Stimulated activated naive B cell treated with anti-CD40 and anti-IgM and Interleukin-4, amounts not matched to agents 10 μg/mL and 1 μg/mL and 100 μg/mL, for 72 hours (primary cell): ENCODE data around the gene SET.

Experiments
- ATAC-seq, 2 donors: fragments of 150-1000 bp; cut with Tn5 transposase; replicated peaks; 2 replicates each; pipeline ENCODE4 v1.10.0; 2021; ENCODE audit warnings: moderate library complexity in 1 of 2
- DNase-seq: peaks from one replicate; pipeline ENCODE4 v3.0.0; 2021
- H3K27ac Mint-ChIP-seq: one replicate; pipeline ENCODE4 v1.8.0; 2022; ENCODE audit warnings: mild to moderate bottlenecking, mixed read lengths
- H3K27me3 Mint-ChIP-seq, 2 donors: one replicate each; pipeline ENCODE4 v1.8.0; 2022; ENCODE audit warnings: mixed read lengths in 2 of 2
- H3K36me3 Mint-ChIP-seq, 2 donors: one replicate each; pipeline ENCODE4 v1.8.0; 2022; ENCODE audit warnings: mixed read lengths in 2 of 2, mild to moderate bottlenecking in 1 of 2
- H3K4me1 Mint-ChIP-seq, 2 donors: one replicate each; pipeline ENCODE4 v1.8.0; 2022; ENCODE audit warnings: mixed read lengths in 2 of 2, mild to moderate bottlenecking in 1 of 2
- H3K4me3 Mint-ChIP-seq, 2 donors: one replicate each; pipeline ENCODE4 v1.8.0; 2022; ENCODE audit warnings: mild to moderate bottlenecking in 2 of 2, mixed read lengths in 2 of 2, moderate library complexity in 1 of 2
- H3K9me3 Mint-ChIP-seq, 2 donors: one replicate each; pipeline ENCODE4 v1.8.0; 2022; ENCODE audit warnings: mixed read lengths in 2 of 2, mild to moderate bottlenecking in 1 of 2

The SET gene

DNA sequence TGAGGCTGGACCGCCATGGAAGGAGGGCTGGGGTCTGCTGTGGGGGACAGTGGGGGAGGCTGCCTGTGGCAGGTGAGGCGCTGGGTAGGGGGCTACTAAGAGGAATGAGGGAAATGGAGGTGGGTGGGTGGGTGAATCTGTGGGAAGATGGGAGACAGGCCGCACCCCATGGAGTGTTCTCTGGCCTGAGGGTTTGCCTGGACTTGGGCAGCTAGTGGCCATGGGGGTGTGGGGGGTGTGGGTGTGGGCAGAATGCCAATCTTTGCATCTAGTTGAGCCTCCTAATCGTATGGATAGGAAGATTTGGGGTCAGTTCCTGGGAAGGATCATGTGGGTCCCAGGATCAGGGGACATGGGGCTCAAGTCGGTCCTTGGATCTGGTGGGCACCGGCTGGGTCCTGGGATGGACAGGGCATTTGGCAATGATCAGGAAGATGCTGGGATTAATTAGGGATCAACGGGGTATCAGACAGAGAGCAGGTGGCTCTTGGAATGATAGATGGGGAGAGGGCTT lies 34.4 kb downstream of the SET start:
- Mint-ChIP-seq H3K36me3 (peaks cover 35 to 39% of the 10 kb centered on the region in 2 donors), H3K9me3 (no peaks in the 10 kb centered on the region), H3K27me3 (no peaks in the 10 kb centered on the region), H3K4me3 (peak overlapping the region; percentile 92 to 94), H3K27ac (peak overlapping the region; percentile 95), H3K4me1 (peaks cover 29 to 49% of the 10 kb centered on the region in 2 donors)
- ATAC-seq (no peak), DNase-seq (no peak)

DNA sequence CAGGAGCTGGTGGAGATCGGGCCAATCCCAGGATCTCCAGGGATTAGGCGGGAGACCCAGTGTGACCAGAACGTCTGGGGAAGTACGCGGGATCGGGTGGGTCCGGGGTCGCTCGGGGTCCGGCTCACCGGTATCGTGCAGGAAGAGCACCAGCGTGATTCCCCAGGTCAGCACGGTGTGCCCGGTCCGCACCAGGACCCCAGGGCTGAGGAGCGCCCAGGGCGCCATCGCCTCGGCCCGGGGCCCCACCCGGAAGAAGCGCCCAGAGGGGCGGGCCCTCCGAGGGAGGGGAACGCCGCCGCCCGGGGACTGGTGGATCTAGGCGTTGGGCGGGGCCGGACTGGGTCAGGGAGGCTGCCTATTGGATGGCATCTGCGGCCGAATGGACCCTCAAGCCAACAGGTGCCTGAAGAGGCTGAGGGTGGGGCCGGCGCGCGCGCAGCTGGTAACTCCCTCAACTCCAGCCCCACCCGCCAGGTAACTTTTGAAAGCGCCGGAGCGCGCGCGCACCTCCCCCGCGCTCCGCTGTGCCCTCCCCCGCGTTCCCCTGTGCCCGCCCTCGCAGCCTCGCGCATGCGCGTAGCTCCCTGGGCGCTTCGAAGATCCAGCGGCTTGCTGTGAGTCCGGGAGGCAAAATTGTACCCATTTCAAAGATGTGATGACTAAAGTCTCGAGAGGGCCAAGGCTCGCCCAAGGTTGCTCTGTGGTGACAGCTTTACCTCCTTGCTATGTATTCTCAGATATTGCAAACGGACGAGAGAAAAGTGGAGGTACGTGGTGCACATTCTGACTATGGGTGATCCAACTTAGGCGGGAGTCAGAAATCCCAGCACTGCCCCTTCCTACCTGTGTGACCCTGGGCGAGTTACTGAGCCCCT lies 35.1 kb downstream of the SET start, which contains the start of gene ZDHHC12:
TSS of gene ZDHHC12 (minus strand) at position 262 of the 878 bp plus-strand sequence. CDS start at position 228, 34 bp downstream.
- Mint-ChIP-seq H3K4me1 (peaks cover 29 to 53% of the 10 kb centered on the region in 2 donors), H3K27ac (peak within 1 kb of the TSS; percentile 95), H3K27me3 (no peaks in the 10 kb centered on the region), H3K36me3 (peaks cover 36 to 41% of the 10 kb centered on the region in 2 donors), H3K4me3 (peak within 1 kb of the TSS; percentile 92 to 94), H3K9me3 (no peaks in the 10 kb centered on the region)
- DNase-seq (peak; percentile 98), ATAC-seq (peak; percentile 97)

DNA sequence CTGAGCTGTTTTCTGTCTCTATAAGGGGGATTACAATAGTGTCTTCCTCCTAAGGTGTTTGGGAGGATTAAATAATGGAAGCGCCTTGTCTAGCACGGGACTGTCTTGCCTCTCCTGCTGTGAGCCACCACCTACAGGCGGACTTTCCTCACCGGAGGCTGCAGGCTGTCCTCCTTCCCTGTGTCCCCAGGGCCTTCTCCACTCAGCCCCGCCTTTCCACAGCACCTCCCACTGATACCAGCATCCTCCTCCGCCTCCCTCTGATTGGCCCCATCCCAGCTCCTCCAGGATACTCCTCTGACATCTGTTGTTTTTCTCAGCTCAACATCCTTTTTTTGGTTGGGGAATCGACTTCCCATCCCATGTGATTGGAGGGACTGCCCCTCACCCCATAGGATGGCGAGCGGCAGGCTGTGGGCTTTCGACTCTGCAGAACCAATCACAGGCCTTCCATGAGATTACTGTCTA lies 35.8 kb downstream of the SET start:
- H3K27ac Mint-ChIP-seq: peak overlapping the region; percentile 94

DNA sequence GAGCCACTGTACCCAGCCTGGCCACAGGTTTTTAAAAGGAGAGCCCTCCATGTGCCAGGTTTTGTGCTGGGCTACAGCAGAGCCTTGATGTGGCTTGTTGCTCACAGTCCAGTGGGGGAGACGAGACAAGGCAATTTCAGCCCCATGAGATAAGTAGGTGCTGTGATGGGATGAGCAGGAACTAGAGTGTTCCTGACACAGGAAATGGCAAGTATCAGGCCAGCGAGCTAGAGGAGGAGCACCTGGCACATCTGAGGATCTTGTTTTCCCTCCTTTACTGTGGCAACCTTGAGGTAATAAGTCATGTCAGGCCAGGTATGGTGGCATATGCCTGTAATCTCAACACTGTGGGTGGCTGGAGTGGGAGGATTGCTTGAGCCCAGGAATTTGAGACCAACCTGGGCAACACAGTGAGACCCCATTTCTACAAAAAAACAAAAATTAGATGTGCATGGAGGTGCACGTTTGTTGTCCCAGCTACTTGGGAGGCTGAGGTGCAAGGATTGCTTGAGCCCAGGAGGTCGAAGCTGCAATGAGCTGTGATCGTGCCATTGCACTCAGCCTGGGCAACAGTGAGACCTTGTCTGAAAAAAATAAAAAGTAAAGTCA lies 38.7 kb downstream of the SET start:
- Mint-ChIP-seq H3K4me1 (peaks cover 20 to 44% of the 10 kb centered on the region in 2 donors), H3K9me3 (no peaks in the 10 kb centered on the region), H3K36me3 (peaks cover 24 to 29% of the 10 kb centered on the region in 2 donors), H3K4me3 (no peak overlapping the region), H3K27ac (no peak overlapping the region), H3K27me3 (no peaks in the 10 kb centered on the region)
- ATAC-seq (no peak), DNase-seq (no peak)

More for the DNA sequence above, 35.8 kb downstream of the SET start:
- Mint-ChIP-seq H3K36me3 (peaks cover 38 to 43% of the 10 kb centered on the region in 2 donors), H3K4me1 (peaks cover 29 to 60% of the 10 kb centered on the region in 2 donors), H3K9me3 (no peaks in the 10 kb centered on the region), H3K4me3 (peak overlapping the region; percentile 92 to 94), H3K27me3 (no peaks in the 10 kb centered on the region)
- ATAC-seq: peak; percentile 11 to 29
- peak; percentile 33 for DNase-seq

DNA sequence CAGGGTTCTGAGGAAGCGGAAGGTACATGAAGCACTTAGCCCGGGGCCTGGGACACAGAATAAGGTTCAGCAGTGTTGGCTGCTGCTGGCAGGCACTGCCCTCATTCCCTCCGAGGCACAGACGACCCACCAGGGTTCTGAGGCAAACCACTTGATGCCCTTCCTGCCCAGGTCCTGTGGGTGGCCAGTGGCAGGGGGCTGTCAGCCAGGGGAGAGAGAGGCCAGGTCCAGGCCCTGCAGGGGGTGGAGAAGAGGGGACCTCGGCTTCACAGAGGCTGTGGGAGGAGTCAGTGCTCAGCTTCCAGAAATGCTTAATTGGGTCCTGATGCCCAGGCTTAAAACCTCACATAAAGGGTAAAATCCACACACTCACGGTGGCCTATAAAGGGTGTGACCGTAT lies 39.3 kb downstream of the SET start:
- H3K4me3 Mint-ChIP-seq: no peak overlapping the region
- H3K27ac Mint-ChIP-seq: no peak overlapping the region
- DNase-seq (no peak), ATAC-seq (no peak)
- no peaks in the 10 kb centered on the region for H3K27me3 Mint-ChIP-seq
- H3K36me3 Mint-ChIP-seq: peaks cover 28 to 30% of the 10 kb centered on the region in 2 donors
- no peaks in the 10 kb centered on the region for H3K9me3 Mint-ChIP-seq
- peaks cover 19 to 44% of the 10 kb centered on the region in 2 donors for H3K4me1 Mint-ChIP-seq

DNA sequence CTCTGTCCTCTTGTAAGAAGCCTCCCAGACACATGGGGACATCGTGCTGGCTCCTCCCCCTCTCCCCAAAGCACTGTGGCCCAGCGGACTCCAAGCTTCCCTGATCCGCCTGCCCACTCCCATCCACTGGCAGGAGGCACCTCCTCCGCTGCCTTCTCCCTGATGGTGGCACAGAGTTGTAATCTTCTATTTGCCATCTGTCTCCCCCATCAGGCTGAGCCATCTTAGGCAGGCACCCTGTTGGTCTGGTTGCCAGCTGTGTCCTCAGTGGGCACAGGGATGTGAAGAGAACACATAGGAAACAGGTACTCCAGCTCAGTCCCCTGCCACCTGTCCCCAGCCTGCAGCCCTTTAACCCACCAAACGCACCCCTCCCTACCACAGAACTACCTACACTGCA lies 40.3 kb downstream of the SET start:
- Mint-ChIP-seq H3K27ac (peak overlapping the region; percentile 47), H3K4me1 (peaks cover 20 to 44% of the 10 kb centered on the region in 2 donors), H3K4me3 (peak overlapping the region in 1 of 2 donors; percentile 56), H3K36me3 (peaks cover 30 to 35% of the 10 kb centered on the region in 2 donors), H3K27me3 (no peaks in the 10 kb centered on the region), H3K9me3 (no peaks in the 10 kb centered on the region)
- DNase-seq (no peak), ATAC-seq (no peak)

DNA sequence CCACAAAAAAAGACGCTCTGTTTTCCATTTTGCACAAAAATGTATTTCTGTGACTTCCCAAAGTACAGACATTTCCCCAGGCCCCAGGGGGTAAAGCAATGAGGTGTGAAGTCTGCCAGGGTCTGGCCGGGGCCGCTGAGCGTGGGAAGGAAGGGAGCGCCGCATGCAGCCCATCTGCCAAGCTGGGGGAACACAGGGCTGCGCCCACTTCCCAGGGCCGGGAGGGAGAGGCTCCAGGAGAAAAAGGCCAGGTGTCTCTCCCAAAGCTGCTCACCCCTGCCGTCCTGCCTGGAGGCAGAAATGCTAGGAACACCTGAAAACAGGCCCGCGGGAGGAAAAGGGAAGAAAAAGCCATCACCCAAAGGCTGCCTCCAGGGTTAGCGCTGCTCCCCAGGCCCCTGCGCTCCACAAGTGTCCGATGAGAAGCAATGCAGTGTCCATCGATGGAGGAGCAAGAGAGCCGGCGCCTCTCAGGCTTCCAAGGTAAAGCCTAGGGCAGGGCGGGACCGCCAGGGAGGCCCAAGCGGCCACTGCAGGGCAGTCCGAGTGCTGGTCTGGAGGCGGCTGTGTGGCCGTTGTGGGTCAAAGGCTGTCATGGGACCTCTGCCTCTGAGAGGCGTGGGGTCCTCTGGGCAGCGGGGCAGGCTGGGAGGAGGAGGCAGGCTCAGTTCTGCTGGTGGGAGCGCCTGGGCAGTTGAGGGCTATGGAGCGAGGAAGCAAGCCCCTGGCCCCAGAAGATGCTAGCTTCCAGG lies 40.9 kb downstream of the SET start:
- Mint-ChIP-seq H3K9me3 (no peaks in the 10 kb centered on the region), H3K36me3 (peaks cover 34 to 40% of the 10 kb centered on the region in 2 donors), H3K4me1 (peaks cover 14 to 38% of the 10 kb centered on the region in 2 donors), H3K27me3 (no peaks in the 10 kb centered on the region), H3K4me3 (peak overlapping the region in 1 of 2 donors; percentile 56), H3K27ac (peak overlapping the region; percentile 42)
- ATAC-seq: no peak
- DNase-seq: no peak

DNA sequence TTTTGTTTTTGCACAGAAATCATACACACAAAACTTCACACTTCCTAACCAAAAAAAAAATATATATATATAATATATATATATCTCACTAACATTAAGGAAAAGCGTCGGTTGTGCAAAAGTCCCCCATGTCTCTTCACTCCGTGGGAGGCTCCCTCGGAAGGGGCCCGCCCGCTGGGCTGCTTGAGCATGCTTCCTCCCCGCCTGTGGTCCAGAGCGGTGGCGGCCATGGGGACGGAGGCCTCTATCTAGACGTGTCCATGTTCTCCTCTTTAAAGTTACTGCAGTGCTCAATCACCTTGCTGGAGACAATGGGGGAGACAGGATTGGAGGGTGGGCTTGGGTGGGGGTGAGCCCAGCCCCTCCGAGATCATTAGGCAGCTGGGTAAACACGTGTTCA lies 42.1 kb downstream of the SET start:
- no peaks in the 10 kb centered on the region for H3K27me3 Mint-ChIP-seq
- DNase-seq: no peak
- H3K9me3 Mint-ChIP-seq: no peaks in the 10 kb centered on the region
- no peak overlapping the region for H3K27ac Mint-ChIP-seq
- no peak for ATAC-seq
- no peak overlapping the region for H3K4me3 Mint-ChIP-seq
- H3K4me1 Mint-ChIP-seq: peaks cover 10 to 33% of the 10 kb centered on the region in 2 donors
- H3K36me3 Mint-ChIP-seq: peaks cover 41 to 44% of the 10 kb centered on the region in 2 donors

DNA sequence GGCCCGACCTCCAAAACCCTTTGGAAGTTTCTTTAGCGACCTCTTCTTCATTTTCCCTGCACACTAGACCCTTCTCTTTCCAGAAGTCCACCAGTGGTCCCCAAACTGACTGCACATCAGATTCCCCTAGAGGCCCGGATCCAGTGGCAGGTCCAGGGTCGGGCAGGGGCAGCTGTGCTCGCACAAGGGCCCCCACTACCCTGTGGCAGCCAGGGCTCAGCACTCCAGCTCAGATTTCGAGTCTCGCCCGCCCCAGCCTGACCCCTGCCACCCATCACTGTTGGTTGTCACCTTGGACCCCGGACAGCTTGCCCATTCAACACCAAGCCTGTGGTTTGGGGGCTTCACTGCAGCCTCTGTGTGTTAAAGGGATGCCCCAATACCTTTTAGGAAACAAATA lies 42.7 kb downstream of the SET start:
- peaks cover 10 to 33% of the 10 kb centered on the region in 2 donors for H3K4me1 Mint-ChIP-seq
- no peaks in the 10 kb centered on the region for H3K9me3 Mint-ChIP-seq
- peaks cover 41 to 44% of the 10 kb centered on the region in 2 donors for H3K36me3 Mint-ChIP-seq
- no peak overlapping the region for H3K4me3 Mint-ChIP-seq
- H3K27ac Mint-ChIP-seq: peak overlapping the region; percentile 3
- DNase-seq (no peak), ATAC-seq (no peak)
- no peaks in the 10 kb centered on the region for H3K27me3 Mint-ChIP-seq

DNA sequence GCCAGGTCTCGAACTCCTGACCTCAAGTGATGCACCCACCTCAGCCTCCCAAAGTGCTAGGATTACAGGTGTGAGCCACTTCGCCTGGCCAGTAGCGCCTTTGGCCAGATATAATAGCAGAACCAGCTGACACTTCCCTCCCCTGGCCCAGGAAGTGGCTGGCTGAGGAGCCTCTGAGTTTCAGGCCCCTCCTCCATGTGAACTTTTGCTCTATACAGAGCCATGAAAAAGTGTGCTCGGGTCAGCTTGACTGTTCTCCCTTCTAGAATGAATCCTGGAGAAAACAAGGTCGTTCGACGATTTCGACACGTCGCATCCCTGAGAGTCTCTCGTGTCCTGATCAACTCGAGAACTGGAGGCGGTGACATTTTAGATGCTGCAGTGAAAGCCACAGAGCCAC lies 43.6 kb downstream of the SET start:
- Mint-ChIP-seq H3K27ac (no peak overlapping the region), H3K4me3 (no peak overlapping the region), H3K36me3 (peaks cover 39 to 42% of the 10 kb centered on the region in 2 donors), H3K4me1 (peaks cover 9 to 30% of the 10 kb centered on the region in 2 donors), H3K9me3 (no peaks in the 10 kb centered on the region), H3K27me3 (no peaks in the 10 kb centered on the region)
- DNase-seq (no peak), ATAC-seq (peak; percentile 31 to 38)

DNA sequence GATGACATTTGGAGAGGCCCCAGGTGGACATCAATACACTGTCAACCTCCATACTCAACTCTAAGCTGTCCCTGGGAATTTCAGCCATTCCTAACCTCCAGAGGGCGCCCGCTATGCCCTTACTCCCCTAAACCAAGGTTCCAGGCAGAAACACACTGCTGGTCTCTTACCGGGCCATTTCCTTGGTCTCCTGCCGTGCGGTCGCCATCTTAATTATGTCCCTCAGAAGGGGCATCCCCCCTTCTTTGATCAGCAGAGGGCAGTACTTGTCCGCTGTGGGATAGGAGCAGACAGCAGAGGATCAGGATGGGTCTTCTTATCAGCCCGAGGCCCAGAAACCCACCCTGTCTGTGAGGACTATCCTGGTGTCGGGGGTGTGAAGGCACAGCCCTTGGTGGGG lies 44.2 kb downstream of the SET start:
- peak; percentile 27 for DNase-seq

DNA sequence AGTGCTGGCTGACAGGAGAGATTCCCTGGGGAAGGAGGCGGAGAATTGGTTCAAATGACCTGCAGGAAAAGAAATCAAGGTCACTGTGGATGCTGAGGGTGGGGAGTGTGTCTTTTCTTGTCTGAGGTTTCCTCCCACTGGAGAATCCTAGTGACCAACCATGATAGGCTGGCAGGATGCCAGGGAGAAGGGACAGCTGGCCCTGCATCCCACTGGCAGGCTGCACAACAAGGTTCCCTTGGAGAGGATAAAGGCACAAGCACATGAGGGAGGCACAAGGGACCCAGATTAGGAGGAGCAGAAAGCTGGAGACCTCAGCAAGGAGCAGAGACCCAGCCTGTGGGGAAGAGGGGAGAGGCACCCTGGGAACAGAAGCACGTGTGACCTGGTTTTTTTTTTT lies 46.4 kb downstream of the SET start:
- DNase-seq (no peak), ATAC-seq (no peak)
- Mint-ChIP-seq H3K9me3 (no peaks in the 10 kb centered on the region), H3K27me3 (no peaks in the 10 kb centered on the region), H3K36me3 (peaks cover 38 to 44% of the 10 kb centered on the region in 2 donors), H3K4me3 (no peak overlapping the region), H3K4me1 (peaks cover 8 to 11% of the 10 kb centered on the region in 2 donors), H3K27ac (peak overlapping the region; percentile 40)

More for the DNA sequence above, 44.2 kb downstream of the SET start:
- ATAC-seq: peak; percentile 68 to 71
- Mint-ChIP-seq H3K4me3 (no peak overlapping the region), H3K27me3 (no peaks in the 10 kb centered on the region), H3K4me1 (peaks cover 8 to 25% of the 10 kb centered on the region in 2 donors), H3K27ac (peak overlapping the region; percentile 25), H3K36me3 (peaks cover 40% of the 10 kb centered on the region in 2 donors), H3K9me3 (no peaks in the 10 kb centered on the region)

DNA sequence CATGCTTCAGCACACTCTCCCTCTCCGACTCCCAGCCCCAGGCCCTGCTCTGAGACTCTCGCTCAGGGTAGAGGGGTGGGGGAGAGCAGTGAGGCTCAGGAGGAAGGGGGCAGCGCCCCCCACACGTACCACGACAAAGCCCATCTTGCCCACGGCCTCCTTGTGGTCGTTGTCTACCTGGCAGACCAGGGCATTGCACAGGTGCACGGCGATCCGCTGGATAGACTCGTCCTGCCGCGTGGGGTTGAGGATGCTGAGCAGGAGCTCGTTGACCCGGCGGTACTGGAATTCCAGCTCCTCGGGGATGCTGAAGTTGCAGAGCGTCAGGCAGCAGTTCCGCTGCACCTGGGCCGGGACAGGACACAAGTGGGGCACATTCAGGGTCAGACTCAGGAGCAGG lies 53.4 kb downstream of the SET start:
- Mint-ChIP-seq H3K27me3 (no peaks in the 10 kb centered on the region), H3K27ac (no peak overlapping the region), H3K9me3 (no peaks in the 10 kb centered on the region), H3K4me3 (no peak overlapping the region), H3K36me3 (peaks cover 28 to 44% of the 10 kb centered on the region in 2 donors), H3K4me1 (peaks cover 2 to 12% of the 10 kb centered on the region in 2 donors)
- ATAC-seq: no peak
- DNase-seq: no peak

DNA sequence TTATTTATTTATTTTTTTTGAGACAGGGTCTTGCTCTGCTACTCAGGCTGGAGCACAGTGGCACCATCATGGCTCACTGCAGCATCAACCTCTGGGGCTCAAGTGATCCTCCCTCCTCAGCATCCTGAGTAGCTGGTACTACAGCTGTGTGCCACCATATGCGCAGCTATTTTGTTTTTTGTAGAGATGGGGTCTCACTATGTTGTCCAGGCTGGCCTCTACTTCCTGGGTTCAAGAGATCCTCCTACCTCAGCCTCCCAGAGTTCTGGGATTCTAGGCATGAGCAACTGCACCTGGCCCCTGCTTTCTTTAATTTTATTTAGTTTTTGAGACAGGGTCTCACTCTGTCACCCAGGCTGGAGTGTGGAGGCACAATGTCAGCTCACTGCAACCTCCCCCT lies 54.4 kb downstream of the SET start:
- H3K4me1 Mint-ChIP-seq: peaks cover 2 to 12% of the 10 kb centered on the region in 2 donors
- no peaks in the 10 kb centered on the region for H3K27me3 Mint-ChIP-seq
- no peak for DNase-seq
- H3K36me3 Mint-ChIP-seq: peaks cover 30 to 41% of the 10 kb centered on the region in 2 donors
- no peak overlapping the region for H3K4me3 Mint-ChIP-seq
- ATAC-seq: no peak
- no peaks in the 10 kb centered on the region for H3K9me3 Mint-ChIP-seq
- H3K27ac Mint-ChIP-seq: no peak overlapping the region
